UCSD-AML1 (cell line): ENCODE data around the gene SAP30.

Experiments
- DNase-seq: peaks from one replicate; lab custom pipeline; 2025; ENCODE audit not compliant: unreplicated experiment; lab: John Stamatoyannopoulos, UW

The SAP30 gene

GRCh38 chr4:173414456-173414855, 43.7 kb downstream of the SAP30 start:
- DNase-seq = no peak

DNA sequence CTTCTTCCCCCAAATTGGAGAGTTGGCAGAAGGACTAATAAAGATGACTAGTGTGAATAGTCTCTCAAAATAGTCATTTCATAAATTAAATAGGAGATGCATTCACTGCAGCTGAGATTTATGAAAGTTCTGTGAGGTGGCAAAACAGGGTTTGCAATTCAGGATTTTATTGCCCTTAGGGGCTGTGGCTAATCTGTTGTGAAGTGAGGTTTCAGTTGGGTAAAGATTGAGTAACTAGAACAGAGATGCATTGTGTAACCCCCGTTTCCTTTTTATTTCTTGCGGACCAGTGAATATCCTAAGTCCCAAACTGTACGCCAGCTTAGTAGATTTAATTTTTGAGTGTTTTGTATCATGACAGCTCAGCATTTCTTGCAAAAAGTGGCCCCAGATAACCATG, 44.3 kb downstream of the SAP30 start:
- no peak for DNase-seq

DNA sequence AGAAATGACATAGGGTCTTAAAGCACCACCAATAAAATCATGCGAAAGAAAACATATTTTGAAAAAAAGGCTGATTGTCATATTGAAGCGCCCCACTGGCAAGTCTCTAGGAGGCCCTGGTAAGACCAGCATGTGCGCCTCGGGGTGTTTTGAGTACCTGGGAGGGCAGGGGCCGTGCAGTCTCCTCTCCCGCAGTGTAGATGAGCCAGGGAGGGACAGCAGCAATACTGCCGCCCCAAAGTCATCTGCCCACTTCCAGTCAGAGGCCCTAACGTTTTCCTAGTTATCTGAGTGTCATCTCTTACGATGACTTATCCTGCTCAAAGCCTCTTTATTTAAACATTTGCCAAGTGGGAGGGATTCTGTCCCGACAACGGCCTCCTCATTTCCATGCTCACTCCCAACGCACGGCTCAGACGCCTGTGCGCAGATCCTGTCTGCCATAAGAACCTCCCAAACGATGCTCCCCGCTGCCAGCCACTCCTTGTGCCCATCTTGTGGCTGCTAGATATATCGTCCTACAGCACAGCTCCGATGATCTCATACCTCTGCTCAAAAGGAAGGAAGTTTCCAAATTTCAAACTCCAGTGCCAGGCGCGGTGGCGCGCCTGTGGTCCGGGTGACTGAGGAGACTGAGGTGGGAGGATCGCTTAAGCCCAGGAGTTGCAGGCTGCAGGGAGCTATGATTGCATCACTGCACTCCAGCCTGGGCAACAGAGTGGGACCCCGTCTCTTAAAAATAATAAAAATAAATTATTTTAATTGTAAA, 45.3 kb downstream of the SAP30 start:
- peak; percentile 80 for DNase-seq

GRCh38 chr4:173417833-173418232, 47.1 kb downstream of the SAP30 start:
- no peak for DNase-seq

DNA sequence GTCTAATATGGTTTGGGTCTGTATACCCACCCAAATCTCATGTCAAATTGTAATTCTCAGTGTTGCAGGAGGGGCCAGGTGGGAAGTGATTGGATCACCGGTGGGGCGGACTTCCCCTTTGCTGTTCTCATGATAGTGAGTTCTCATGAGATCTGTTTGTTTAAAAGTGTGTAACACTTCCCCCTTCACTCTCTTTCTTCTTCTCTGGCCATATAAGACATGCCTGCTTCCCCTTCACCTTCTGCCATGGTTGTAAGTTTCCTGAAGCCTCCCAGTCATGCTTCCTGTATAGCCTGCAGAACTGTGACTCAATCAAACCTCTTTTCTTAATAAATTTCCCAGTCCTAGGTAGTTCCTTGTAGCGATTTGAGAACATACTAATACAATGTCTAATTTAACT, 47.9 kb downstream of the SAP30 start:
- peak; percentile 18 for DNase-seq

DNA sequence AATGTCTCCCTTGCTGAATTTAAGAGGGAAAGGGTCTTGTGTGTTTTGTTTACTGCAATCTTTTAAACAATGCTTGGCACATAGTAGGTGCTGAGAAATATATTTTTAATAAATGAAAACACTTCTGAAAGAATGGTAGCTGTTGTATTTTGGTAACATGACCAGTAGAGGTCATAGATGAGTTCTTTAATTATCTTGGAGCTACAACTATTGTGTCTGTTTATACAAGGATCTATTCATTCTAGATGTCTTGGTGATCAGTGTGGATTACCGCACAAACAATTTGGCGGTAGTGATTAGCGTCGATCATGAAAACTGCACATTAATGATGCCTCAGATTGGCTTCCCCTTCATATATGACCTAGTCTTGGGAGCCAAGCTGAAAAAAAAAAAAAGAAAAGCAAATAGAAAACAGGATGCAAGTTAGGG, 49.6 kb downstream of the SAP30 start:
- no peak for DNase-seq

- DNase-seq = no peak
Observed at GRCh38 chr4:173420801-173421200, 50.0 kb downstream of the SAP30 start.

GRCh38 chr4:173424899-173425805, 54.4 kb downstream of the SAP30 start:
- DNase-seq = no peak

GRCh38 chr4:173426064-173426463, 55.3 kb downstream of the SAP30 start:
- no peak for DNase-seq
